SK-N-SH (cell line): ENCODE results near the gene POFUT2. TPM values are rescaled to one million over a fixed set of nuclear protein-coding genes. Genes with fewer than 3 reads are reported as not detected.

Experiments
- CTCF ChIA-PET: fragments of 300-600, 350-600 bp; formaldehyde crosslinking; extraction: SDS; loops from one replicate; lab custom pipeline; 2021; lab: Yijun Ruan, JAX
- POLR2A ChIA-PET: fragments of 350-600 bp; sonication (Branson Sonifier 250); formaldehyde crosslinking; extraction: SDS; loops from one replicate; lab custom pipeline; 2020; ENCODE audit warnings: antibody characterized with exemption, inconsistent platforms; lab: Yijun Ruan, JAX
- DNase-seq: peaks from one replicate; pipeline ENCODE4 v3.0.0; 2012
- H2AFZ ChIP-seq: fragments of 200-600 bp; sonication (generic); 2 replicates; pipeline ENCODE4 v1.8.1; 2016; ENCODE audit warnings: antibody characterized with exemption, mild to moderate bottlenecking, low read depth
- H3F3A ChIP-seq: fragments of 200-600 bp; sonication (generic); replicated peaks from 2 replicates; pipeline ENCODE3; 2016; ENCODE audit warnings: antibody characterized with exemption, mild to moderate bottlenecking; ENCODE audit not compliant: insufficient read depth
- H3K27ac ChIP-seq, 2 experiments: fragments of 200-500 bp in 1 of 2; fragments of 200-600 bp in 1 of 2; sonication (Bioruptor generic) in 1 of 2; sonication (generic), shearing (Covaris generic) in 1 of 2; 2 replicates each; pipeline versions ENCODE4 v1.5.1 to v1.6.1; 2014 to 2016; ENCODE audit warnings: low read depth in 2 of 2, inconsistent platforms in 1 of 2, low read length in 1 of 2, mild to moderate bottlenecking in 1 of 2, mixed read lengths in 1 of 2
- H3K27me3 ChIP-seq: fragments of 200-600 bp; sonication (generic), shearing (Covaris generic); 2 replicates; pipeline ENCODE4 v1.6.1; 2016; ENCODE audit warnings: mixed run types; ENCODE audit not compliant: insufficient read depth
- H3K36me3 ChIP-seq, 2 experiments: fragments of 200-500 bp in 1 of 2; fragments of 200-600 bp in 1 of 2; sonication (Bioruptor generic) in 1 of 2; sonication (generic) in 1 of 2; replicated peaks in 1 of 2; 2 replicates each; pipeline versions ENCODE3 to v1.5.1; 2014 to 2016; ENCODE audit warnings: low read length in 1 of 2, mild to moderate bottlenecking in 1 of 2; ENCODE audit not compliant: insufficient read depth in 2 of 2, control insufficient read depth in 1 of 2
- H3K4me1 ChIP-seq, 2 experiments: fragments of 200-500 bp in 1 of 2; fragments of 200-600 bp in 1 of 2; sonication (Bioruptor generic) in 1 of 2; sonication (generic), shearing (Covaris generic) in 1 of 2; 2 replicates each; pipeline versions ENCODE4 v1.5.1 to v1.6.1; 2014 to 2016; ENCODE audit warnings: low read depth in 1 of 2, low read length in 1 of 2, mixed run types in 1 of 2; ENCODE audit not compliant: insufficient read depth in 2 of 2, control insufficient read depth in 1 of 2
- H3K4me2 ChIP-seq: fragments of 200-600 bp; sonication (generic), shearing (Covaris generic); 2 replicates; pipeline ENCODE4 v1.6.1; 2017; ENCODE audit warnings: mixed run types
- H3K4me3 ChIP-seq, 2 experiments: fragments of 200-500 bp in 1 of 2; fragments of 200-600 bp in 1 of 2; sonication (Bioruptor generic) in 1 of 2; sonication (generic), shearing (Covaris generic) in 1 of 2; 2 replicates each; pipeline versions ENCODE4 v1.5.1 to v1.8.1; 2014 to 2016; ENCODE audit warnings: low read depth in 2 of 2, inconsistent platforms in 1 of 2, low read length in 1 of 2, mild to moderate bottlenecking in 1 of 2, mixed read lengths in 1 of 2, moderate library complexity in 1 of 2
- H3K79me2 ChIP-seq: fragments of 200-600 bp; sonication (generic); 2 replicates; pipeline ENCODE4 v1.8.1; 2017; ENCODE audit warnings: mild to moderate bottlenecking; ENCODE audit not compliant: insufficient read depth
- H3K9ac ChIP-seq: fragments of 200-600 bp; sonication (generic); 2 replicates; pipeline ENCODE4 v1.6.1; 2017; ENCODE audit warnings: mixed run types
- H3K9me2 ChIP-seq: fragments of 200-600 bp; sonication (generic); 2 replicates; pipeline ENCODE4 v1.6.1; 2017; ENCODE audit warnings: mixed run types
- H3K9me3 ChIP-seq: fragments of 200-600 bp; sonication (generic); 2 replicates; pipeline ENCODE4 v1.6.1; 2017; ENCODE audit warnings: mixed run types, mild to moderate bottlenecking, moderate library complexity
- H4K20me1 ChIP-seq: fragments of 200-600 bp; sonication (generic); 2 replicates; pipeline ENCODE4 v1.6.1; 2017; ENCODE audit warnings: mild to moderate bottlenecking, mixed run types; ENCODE audit not compliant: insufficient read depth
- CHD2 ChIP-seq: fragments of 150-350 bp; IDR thresholded peaks from 2 replicates; pipeline ENCODE4 v1.6.1; 2018; ENCODE audit warnings: low read length; ENCODE audit not compliant: partially characterized antibody
- ELF1 ChIP-seq: IDR thresholded peaks from 2 replicates; pipeline ENCODE4 v1.4.0; 2012
- FOSL2 ChIP-seq: IDR thresholded peaks from 2 replicates; pipeline ENCODE4 v1.4.0; 2012; ENCODE audit warnings: low read depth, mild to moderate bottlenecking, moderate library complexity, borderline replicate concordance
- FOXJ3 ChIP-seq: sonication (generic); formaldehyde crosslinking; IDR thresholded peaks from 2 replicates; pipeline ENCODE4 v1.5.1; 2020; ENCODE audit warnings: mild to moderate bottlenecking, missing genetic modification reagents
- GABPA ChIP-seq: IDR thresholded peaks from 2 replicates; pipeline ENCODE4 v1.4.0; 2012; ENCODE audit warnings: low read depth, mild to moderate bottlenecking
- GATA2 ChIP-seq: sonication (generic); formaldehyde crosslinking; IDR thresholded peaks from 2 replicates; pipeline ENCODE4 v1.5.0; 2020; ENCODE audit warnings: mild to moderate bottlenecking, missing genetic modification reagents
- MXI1 ChIP-seq: IDR thresholded peaks from 2 replicates; pipeline ENCODE4 v1.6.1; 2012; ENCODE audit warnings: mild to moderate bottlenecking, low read depth, low read length, improper control_type of control experiment
- NFIC ChIP-seq: IDR thresholded peaks from 2 replicates; pipeline ENCODE4 v1.4.0; 2012; ENCODE audit warnings: borderline replicate concordance
- NRF1 ChIP-seq: IDR thresholded peaks from 2 replicates; pipeline ENCODE4 v1.6.1; 2012; ENCODE audit warnings: low read depth, mild to moderate bottlenecking, low read length
- POLR2AphosphoS5 ChIP-seq: IDR thresholded peaks from 2 replicates; pipeline ENCODE4 v1.6.1; 2012; ENCODE audit warnings: low read depth, low read length
- RAD21 ChIP-seq: IDR thresholded peaks from 2 replicates; pipeline ENCODE4 v1.6.1; 2012; ENCODE audit warnings: mild to moderate bottlenecking, low read length
- RFX5 ChIP-seq: IDR thresholded peaks from 2 replicates; pipeline ENCODE4 v1.6.1; 2012; ENCODE audit warnings: mild to moderate bottlenecking, improper control_type of control experiment, low read length
- SIN3A ChIP-seq: IDR thresholded peaks from 2 replicates; pipeline ENCODE4 v1.6.1; 2012; ENCODE audit warnings: low read depth, mild to moderate bottlenecking, low read length, moderate library complexity, borderline replicate concordance
- SMC3 ChIP-seq: IDR thresholded peaks from 2 replicates; pipeline ENCODE4 v1.6.1; 2012; ENCODE audit warnings: low read depth, low read length, improper control_type of control experiment
- TAF1 ChIP-seq: IDR thresholded peaks from 2 replicates; pipeline ENCODE4 v1.6.1; 2012; ENCODE audit warnings: low read depth, mild to moderate bottlenecking, low read length, moderate library complexity, borderline replicate concordance
- USF2 ChIP-seq: fragments of 150-350 bp; IDR thresholded peaks from 2 replicates; pipeline ENCODE4 v1.6.1; 2017; ENCODE audit warnings: antibody characterized with exemption, low read length, low read depth, borderline replicate concordance
- YY1 ChIP-seq: IDR thresholded peaks from 2 replicates; pipeline ENCODE4 v1.4.0; 2012; ENCODE audit warnings: low read depth, mild to moderate bottlenecking
- WGBS: methylation state at CpG from one replicate; pipeline ENCODE4 v1.1.6; 2017; ENCODE audit warnings: low lambda C conversion rate; 5-methylcytosine and 5-hydroxymethylcytosine counted together
- polyA plus RNA-seq, 3 experiments: library from polyadenylated mRNA; depleted of rRNA; stranded (reverse); fragments of >200 nt; gene quantifications; 2 replicates each; pipeline ENCODE4 v1.2.3, GENCODE V29; 2012
- TF ChIP-seq, protein P1 (sequence below): IDR thresholded peaks from 2 replicates; pipeline ENCODE4 v1.4.0; 2012; ENCODE audit warnings: low read depth, borderline replicate concordance
- TF ChIP-seq, protein P2 (sequence below): IDR thresholded peaks from 2 replicates; pipeline ENCODE4 v1.4.0; 2012; ENCODE audit warnings: low read depth
- TF ChIP-seq, protein P3 (sequence below): fragments of 150-350 bp; IDR thresholded peaks from 2 replicates; pipeline ENCODE4 v1.6.1; 2016; ENCODE audit warnings: mild to moderate bottlenecking, low read depth, low read length

The POFUT2 gene
- polyA plus RNA-seq, 1 of the 3 experiments (the other 2 are of a cell fraction) = 53.3 TPM

DNA sequence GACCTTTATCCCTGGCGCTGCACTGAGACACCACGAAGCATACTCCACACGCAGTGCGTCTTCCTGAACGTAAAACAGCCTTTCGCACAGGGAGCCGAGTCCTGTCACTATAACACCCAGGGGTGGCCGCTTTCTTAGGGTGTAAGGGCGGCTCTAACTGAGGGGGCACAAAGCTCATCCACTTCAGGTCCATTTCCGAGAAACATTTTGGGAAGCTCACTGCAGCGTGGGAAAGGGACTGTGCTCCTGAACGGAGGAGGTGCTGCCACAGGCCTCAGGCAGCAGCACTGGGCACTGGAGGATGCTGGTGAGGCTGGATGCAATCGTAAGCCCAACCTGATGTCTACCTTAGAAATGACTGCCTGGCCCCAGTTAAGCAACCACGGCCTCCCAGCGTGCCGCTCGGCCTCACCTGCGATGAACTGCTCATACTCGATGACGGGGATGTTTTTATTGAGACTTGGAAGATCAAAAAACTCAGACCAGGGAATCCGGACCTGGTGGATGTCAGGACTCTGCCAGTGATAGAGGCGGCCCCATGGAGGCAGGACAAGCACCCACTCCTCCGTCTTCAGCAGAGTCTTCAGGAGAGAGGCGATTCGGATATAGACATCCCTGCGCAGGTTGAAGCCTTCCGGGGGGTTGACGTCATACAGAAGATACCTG is 2.3 kb downstream of the POFUT2 start:
- CTCF ChIA-PET = interaction anchor here (1.0 to 15.7 kb wide), 3 partner anchors 24 to 155 kb away, joined by 3 to 271 read pairs (median 9); no protein-coding TSS in a partner anchor
- Histone ChIP-seq H3K4me3 (no peak overlapping the region), H3K27ac (no peak overlapping the region), H3K36me3 (peaks cover 36 to 61% of the 10 kb centered on the region in 2 experiments), H3K9me3 (no peaks in the 10 kb centered on the region), H3K4me2 (no peak overlapping the region), H3K27me3 (no peaks in the 10 kb centered on the region), H3K9ac (no peak overlapping the region), H3F3A (peaks cover 5% of the 10 kb centered on the region), H2AFZ (no peak overlapping the region), H3K4me1 (peaks cover 0 to 14% of the 10 kb centered on the region in 2 experiments; a peak in 1 of 4 replicates), H3K9me2 (no peaks in the 10 kb centered on the region), H4K20me1 (peaks cover 53% of the 10 kb centered on the region), H3K79me2 (peaks cover 58% of the 10 kb centered on the region)
- no peak for DNase-seq
- POLR2A ChIA-PET = no interaction called here
- WGBS = 97% methylated on average over 28 of the region's 28 CpGs
- TF ChIP-seq, protein P1, sequence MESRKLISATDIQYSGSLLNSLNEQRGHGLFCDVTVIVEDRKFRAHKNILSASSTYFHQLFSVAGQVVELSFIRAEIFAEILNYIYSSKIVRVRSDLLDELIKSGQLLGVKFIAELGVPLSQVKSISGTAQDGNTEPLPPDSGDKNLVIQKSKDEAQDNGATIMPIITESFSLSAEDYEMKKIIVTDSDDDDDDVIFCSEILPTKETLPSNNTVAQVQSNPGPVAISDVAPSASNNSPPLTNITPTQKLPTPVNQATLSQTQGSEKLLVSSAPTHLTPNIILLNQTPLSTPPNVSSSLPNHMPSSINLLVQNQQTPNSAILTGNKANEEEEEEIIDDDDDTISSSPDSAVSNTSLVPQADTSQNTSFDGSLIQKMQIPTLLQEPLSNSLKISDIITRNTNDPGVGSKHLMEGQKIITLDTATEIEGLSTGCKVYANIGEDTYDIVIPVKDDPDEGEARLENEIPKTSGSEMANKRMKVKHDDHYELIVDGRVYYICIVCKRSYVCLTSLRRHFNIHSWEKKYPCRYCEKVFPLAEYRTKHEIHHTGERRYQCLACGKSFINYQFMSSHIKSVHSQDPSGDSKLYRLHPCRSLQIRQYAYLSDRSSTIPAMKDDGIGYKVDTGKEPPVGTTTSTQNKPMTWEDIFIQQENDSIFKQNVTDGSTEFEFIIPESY = no peak
- TF ChIP-seq GABPA (no peak), USF2 (no peak), CHD2 (no peak), RFX5 (no peak), ELF1 (no peak), MXI1 (no peak), SIN3A (no peak), TAF1 (no peak), NRF1 (no peak), NFIC (no peak), RAD21 (no peak), SMC3 (no peak), GATA2 (CRISPR knock-in tag) (no peak), POLR2AphosphoS5 (no peak), FOSL2 (no peak), YY1 (no peak), FOXJ3 (CRISPR knock-in tag) (no peak)
- TF ChIP-seq, protein P2, sequence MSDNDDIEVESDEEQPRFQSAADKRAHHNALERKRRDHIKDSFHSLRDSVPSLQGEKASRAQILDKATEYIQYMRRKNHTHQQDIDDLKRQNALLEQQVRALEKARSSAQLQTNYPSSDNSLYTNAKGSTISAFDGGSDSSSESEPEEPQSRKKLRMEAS = no peak
- TF ChIP-seq, protein P3, sequence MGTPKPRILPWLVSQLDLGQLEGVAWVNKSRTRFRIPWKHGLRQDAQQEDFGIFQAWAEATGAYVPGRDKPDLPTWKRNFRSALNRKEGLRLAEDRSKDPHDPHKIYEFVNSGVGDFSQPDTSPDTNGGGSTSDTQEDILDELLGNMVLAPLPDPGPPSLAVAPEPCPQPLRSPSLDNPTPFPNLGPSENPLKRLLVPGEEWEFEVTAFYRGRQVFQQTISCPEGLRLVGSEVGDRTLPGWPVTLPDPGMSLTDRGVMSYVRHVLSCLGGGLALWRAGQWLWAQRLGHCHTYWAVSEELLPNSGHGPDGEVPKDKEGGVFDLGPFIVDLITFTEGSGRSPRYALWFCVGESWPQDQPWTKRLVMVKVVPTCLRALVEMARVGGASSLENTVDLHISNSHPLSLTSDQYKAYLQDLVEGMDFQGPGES = no peak
